ENCODE data around the gene WAPL.

DNA sequence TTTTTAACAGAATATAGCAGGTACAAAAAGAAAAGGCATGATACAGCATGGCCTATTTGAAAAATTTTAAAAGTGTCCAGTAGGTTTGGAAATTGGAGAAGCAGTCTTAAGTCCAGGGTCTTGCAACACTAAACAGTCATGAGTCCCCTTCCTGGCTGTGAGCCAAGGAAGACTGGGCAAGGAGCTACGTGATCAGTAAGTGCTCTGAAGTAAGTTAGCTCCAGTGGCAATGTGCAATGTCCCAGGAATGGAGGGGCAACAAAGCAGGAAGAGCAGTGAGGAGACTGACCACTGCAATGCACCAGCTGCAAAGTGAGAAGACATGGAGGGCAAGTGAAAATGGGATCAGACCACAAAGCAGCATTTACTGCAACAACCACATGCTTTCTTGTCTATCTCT is 82.0 kb downstream of the WAPL start:
- no peak for TF ChIP-seq POLR2AphosphoS5 (IDR thresholded peaks at IDR 0.05; ENCODE audit: borderline replicate concordance, low read depth, low read length)
- TF ChIP-seq EZH2 (IDR thresholded peaks at IDR 0.05): no peak

Measured in SK-N-MC (cell line).